Measurements from ENCODE around the gene CORO2B.

CORO2B gene

DNA sequence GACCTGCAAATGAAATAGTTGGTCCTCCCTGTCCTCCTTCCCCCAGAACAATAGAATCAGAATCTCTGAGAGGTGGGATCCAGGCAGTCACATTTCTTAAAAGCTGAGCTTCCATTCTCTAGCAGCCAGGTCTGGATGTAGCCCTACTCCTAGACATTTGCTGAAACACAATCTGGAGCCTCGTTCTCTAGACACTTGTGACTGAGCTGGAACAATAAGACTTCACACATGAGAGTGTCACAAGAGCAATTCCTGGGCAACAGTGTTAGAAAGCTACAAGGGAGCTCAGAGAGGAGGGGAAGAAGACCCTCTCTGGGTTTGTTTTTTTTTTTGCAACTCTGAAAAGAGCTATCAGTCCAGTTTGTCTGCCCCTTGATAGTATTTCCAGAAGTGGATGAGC lies 14.5 kb downstream of the CORO2B start:
- no peak for DNase-seq

DNA sequence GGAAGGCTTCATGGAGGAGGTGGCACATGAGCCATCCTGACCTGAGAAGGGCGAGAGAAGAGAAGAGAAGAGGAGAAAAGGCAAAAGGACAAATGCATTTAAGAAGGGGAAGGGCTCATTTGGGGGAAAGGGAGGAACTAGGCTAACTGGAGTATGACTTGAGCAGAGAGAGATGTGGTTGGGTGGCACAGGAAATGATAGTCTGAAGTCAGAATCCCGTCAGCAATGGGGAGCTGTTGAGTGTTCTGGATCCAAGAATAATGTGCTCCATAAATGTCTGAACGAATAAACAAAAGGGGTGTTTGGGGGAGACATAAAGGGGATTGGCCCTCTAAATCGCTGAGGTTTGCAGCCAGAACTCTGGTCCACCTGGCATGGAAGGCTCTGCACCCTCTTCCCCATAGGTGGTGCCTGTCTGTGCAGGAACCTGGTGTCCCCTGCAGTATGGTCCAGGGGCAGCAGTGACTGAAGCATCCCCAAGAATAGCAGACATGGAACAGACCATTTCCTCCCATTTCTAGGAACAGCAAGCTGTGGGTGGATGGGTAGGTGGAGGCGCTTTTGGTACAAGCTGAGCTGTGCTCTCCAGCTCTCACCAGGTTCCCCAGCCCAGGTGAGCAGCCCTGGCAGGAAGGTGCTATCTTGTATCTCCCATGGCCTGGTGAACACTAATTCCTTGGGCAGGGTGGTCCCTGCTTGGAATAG lies 15.2 kb downstream of the CORO2B start:
- no peak for DNase-seq

DNA sequence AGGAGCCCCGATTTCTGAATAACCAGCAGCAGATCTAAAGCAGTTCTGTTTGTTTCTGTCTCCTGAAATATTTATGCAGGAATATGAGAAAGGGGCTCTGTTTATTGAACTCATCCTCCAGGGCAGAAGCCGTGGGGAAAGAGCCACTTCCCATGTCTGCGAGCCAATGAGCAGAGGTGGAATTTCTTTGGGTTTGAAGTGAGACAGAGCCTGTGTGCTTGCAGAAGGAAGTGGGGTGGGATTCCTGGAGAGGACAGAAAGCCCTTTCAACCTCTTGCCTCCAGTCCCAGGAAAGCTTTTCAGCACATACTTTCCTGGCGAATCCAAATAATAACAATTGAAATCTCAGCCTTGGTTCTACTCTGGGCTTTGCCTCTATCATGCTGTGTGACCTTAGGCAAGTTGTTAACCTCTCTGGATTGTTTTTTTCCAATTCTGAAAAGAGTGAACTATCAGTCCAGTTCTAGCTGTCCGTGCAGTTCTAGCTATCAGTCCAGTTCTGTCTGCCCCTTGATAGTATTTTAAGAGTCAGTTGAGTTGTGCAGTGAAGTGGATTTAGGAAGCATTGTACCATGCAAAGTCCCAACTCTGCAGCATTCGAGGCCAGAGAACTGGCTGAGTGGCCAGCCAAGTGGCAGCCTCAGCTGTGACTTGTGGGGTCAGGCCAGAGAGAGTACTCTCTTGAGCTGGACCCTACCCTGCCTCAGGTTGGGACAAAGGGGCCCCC lies 15.9 kb downstream of the CORO2B start:
- no peak for DNase-seq

DNA sequence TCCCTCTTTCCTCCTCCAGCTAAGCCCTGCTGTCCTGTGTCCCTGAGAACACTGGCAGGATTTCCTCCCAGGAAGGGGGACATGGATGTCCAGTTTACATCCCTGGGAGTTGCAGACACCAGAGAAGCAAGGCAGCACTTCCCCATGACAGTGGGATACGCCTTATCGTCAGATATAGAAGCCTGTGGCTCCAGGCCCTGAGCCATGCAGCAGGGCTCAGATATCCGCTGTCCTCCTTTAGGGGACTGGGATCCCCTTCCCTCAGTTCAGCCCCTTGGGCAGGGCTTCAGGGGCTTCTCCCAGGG lies 16.4 kb downstream of the CORO2B start:
- no peak for DNase-seq

DNA sequence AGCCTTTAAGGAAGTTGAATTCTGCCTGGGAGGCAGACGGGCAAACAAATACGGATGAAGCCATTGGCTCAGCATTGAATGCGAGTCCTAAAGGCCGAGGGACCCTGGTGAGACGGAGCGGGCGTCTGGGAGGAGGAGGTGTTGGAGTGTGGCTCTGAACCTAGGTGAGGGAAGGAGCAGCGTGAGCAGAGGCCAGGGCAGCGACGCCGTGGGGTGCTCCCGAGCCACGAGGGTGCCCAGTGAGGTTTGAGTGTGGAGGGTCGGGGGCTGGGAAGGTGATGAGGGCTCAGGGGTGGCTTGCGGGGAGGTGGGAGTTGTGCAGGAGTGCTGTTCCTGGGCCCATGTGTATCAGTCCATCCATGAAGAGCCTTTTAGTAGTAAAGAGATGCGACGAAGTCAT lies 17.0 kb downstream of the CORO2B start:
- DNase-seq = no peak

DNA sequence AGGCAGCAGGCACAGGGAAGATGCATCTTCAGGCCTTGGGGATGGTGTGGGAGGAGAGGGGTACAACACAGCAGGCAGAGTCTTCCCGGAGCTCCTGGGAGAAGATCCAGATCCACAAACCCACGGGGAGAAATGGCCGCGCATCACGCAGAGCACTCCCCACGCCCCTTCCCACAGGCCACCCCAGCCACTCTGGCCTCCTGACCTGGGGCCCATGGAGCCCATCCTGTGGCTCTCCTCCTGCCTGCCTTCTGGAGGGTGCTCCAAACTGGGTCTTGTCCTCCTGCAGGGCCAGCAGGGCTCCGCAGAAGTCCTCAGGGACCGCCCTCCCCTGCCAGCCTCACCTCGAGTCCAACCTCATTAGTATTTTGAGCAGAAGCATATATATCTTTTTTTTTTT lies 17.9 kb downstream of the CORO2B start:
- DNase-seq = no peak

DNA sequence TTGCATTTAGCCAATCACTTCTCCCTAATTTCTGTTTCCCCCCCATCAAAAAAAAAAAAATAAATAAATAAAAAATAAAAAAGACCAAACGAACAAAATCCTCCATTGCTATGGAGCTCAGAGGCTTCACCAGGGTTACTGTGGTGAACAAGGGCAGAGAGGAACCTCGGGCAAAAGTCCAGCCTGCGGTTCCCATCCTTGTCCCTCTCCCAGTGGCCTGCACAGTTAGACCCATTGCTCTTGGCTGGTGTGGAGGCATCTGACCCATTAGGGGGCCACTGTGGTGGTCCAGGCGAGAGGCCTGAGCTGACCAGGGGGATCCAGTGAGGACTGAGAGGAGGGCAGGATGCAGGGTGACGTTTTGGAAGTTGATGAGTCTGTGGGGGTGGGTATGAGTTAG lies 18.8 kb downstream of the CORO2B start:
- DNase-seq = no peak

DNA sequence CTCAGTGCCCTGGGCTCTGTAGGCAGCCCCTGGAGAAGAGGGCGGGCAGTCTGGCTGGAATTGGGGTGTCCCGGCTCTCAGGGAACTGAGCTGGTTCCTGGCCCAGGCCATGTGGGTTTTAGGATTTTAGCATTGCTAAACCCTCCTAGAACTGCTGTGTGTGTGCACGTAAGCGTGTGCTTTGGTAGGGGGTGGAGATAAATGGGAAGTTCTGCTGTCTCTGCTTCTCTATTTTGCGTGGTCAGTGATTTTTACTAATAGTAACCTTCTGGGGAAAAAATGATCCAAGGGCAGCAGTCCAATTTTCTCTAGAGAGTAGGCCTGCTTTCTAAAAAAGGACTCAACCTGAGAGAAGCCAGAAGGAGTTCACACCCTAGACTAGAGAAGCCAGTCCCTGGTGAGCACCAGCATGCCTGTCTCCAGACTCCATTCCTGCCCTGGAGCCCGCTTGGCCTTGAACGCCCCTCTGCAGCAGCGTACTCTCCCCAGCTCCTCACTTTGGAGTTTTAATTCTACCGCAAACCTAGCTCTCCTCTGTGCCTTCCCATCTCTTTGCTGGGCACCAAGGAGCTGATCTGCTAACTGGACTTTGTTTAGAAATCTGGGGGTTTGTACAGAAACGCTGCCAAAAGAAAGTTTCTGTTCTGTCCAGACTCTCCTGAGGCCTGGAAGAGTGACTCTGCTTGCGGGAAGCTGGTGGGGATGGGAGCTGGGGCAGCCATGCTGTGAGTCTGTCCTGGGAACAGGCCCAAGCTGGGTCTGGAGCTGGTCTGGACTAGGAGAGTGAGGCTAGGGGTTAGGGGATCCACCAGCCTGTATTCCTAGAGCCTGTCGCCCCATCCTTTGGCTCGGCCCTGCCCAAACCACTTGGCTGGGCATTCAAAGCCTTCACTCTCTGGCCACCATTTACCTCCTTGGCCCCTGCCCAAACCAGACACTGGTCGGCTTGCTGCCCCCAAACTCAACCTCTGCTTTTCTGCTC lies 19.7 kb downstream of the CORO2B start:
- no peak for DNase-seq

DNA sequence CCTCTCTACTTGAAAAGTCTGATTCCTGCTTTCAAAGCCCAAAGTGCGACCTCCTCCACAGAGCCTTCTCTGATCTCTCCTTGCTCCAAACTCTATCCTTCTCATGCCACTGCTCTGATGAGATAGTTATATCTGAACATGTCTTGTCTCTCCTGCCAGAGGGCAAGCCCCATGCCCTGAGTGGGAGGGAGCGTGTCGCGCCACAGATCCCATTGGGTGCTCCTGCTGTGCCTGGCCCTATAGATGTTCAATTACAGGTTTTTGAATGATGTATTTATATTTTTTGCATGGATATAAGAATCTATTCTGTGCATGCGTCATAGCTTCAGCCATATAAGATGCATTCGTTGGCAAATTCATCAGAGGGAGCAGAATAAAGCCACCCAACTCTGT lies 20.4 kb downstream of the CORO2B start:
- DNase-seq = no peak

DNA sequence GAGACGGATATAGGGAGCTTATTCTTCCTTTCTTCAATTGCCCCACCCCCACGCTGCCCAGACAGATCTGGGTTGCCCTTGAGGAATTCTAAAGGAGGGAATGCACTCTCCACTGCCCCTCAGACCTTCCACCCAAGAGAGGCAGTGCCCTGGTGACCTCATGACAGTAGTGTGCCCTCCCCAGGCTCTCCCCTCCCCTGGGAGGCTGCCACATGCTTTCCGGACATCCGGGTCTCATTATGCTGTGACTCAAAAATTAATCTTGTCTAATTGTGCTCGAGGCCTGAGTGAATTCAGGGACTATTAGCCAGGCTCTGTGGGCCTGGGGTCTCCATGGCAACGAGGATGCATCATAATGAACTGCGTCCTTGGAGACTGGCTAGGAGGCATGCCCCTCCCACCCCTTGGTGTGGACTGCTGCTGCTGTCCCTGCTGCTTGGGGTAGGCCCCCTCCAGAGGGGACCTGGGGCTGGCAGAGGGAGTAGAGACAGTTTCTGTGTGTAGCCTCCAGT lies 20.8 kb downstream of the CORO2B start:
- DNase-seq = no peak

DNA sequence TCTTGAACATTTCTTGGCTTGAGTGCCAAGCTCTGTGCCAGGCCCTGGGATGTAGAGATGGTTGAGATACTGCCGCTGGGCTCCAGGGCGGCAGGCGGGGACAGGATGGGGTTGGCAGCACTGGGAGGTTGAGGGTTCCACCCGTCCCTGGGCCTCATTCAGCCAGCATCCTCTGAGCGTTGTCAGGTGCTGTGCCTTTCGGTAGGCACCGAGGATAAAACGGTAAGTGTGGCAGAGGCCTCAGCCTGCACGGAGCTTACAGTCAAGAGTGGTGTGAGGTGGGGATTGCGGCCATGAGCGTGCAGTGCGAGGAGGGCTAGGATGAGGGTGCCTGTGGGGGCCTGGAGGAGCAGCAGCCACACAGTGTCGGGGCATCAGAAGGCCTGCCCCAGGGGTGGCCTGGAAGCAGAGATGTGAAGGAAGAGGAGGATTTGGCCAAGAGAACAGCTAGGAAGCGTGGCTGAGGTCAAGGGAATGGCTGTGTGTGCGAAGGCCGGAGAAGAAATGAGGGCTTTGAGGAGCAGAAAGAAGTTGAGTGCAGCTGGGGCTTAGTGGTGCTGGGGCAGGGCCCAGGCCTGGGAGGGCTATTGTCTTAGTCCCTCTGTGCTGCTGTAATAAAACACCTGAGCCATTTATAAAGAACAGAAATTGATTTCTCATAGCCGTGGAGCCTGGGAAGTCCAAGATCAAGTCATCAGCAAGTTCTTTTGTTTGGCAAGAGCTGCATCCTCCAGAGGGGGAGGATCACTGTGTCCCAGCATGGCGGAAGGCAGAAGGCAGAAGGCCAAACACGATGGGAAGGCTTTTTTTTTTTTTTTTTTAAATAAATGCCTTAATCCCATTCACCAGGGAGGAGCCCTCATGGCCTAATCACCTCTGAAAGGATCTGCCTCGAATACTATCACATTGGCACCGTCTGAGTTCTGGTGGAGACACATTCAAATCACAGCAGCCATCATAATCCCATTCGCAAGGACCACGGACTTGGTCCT lies 22.7 kb downstream of the CORO2B start:
- no peak for DNase-seq

DNA sequence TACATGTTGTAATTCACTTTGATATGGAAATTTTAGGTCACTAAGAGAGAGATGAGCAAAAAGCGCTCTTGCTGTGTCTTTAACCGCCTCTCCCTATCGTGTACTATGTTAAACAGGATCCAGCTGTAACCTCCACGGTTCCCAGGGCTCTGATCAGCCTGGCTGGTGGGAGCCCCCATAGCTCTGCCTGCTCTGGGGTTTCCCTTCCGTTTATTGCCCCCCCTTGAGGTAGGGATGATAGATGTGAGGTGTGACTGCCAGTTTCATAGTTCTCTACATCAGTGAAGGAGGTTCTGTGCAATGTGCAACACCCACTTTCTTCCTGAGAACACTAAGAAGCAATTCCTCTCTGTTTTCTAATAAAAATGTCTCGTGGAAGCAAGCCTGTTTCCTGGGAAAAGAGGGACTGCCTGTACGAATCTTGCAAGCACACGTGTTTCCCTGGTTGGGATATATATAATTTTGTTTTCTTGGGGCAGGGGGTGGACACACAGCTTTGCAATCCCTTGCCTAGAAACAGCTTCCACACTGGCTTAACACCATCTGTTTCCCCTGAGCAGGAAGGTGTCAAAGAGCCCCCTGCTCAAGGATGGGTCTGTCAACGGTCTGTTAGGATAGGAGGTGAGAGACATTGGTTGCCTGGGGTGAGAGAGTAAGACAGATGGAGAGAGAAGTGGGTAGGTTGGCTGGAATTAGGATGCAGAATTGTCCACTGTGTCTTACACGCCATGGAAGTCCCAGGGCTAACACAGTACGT lies 23.8 kb downstream of the CORO2B start:
- DNase-seq = no peak

DNA sequence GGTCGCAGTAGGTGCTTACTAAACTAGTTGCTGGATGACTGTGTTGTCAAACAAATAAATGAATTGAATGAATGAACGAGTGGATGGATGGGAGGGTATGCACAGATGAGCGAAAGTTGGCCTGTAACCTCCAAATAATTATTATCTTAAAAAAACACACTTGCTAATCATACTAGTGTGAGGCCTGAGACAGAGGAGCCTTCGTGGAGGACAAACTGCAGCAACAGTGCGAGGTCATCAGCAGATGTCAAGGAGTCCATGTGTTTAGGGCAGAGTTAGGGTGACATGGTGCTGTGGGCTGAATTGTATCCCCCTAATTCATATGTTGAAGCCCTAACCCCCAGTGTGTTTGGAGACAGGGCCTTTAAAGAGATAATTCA lies 24.4 kb downstream of the CORO2B start:
- no peak for DNase-seq

DNA sequence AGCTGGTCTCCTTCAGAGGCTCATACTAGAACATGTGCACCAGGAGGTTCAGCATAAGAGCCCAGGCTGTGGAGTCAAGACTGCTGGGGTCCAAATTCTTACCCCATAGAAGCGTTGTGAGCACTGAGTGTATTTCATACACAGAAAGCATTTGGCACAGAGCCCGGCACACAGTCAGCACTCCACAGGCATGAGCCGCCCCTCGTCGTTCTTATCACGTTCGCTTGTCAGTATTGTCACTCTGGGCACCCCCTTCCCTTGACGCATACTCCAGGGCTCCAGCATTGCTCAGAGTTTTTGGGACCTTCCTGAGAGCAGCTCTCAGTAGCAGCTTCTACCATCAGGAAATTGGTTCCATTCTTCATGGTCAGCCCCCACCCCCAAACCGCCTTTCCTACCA lies 25.2 kb downstream of the CORO2B start:
- no peak for DNase-seq

DNA sequence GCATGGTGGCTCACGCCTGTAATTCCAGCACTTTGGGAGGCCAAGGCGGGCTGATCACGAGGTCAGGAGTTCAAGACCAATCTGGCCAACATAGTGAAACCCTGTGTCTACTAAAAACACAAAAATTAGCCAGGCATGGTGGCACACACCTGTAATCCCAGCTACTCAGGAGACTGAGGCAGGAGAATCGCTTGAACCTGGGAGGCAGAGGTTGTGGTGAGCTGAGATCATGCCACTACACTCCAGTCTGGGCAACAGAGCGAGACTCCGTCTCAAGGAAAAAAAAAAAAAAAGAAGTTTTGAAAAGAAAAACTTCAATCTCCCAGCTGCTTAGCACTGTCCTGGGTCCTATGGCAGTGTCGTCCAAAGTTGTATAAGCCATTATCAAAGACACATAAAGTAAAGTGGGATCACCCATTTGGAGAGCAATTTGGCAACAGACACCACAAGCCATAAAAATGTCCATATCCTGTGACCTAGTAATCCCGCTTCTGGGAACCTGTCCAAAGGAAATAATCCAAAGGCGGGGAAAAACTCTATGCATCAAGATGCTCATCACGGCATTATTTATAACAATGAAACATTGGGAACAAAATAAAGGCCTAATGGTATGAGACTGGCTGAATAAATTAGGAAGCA lies 26.2 kb downstream of the CORO2B start:
- peak in 1 of 2 experiments; percentile 35 for DNase-seq

DNA sequence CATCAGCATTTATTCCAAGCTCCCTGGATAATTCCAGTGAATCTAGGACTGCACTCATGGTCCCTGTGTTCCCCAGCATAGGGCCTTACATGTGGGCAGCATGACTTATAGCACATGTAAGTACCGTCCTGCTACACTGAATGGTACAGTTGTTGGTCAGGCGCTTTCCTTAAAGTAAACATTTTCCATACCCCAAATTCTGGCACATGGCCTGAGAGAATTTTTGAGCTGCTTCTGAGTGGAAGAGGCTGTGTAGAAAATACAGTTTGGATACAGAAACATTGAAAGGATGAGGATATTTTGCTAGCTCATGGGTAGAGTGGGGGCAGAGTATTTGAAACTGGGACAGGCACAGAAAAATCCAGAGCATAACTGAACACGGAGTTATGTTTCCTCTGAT lies 27.6 kb downstream of the CORO2B start:
- DNase-seq = no peak

DNA sequence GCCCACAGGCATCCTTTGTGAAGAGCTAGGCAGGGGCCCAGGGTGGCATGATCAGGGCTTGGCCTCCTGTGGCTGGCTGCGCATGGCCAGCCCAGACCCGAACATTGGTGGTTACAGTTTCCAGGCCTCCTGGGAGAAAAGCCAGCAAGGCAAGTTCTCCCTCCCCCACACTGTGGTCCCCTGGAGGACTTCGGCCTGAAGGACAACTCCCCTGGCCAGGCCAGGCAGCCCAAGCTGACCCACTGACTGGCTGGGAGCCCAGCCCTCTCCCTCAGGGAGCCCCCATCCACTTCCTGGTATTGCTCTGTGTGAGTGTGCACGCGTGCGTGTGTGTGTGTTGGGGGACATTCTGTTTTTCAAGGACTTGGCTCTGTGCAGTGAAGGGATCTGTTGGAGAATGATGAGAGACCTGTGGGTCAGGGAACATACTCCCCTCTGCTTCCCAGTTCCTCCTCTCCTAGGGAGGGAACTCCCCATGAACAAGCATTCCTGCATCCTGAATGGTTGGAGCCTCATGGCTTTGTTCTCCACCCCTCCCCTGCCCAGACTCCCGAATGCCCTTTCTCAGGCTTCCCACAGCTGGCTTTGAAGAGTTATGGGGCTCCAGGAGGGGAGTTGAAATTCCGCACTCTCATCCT lies 29.5 kb downstream of the CORO2B start:
- DNase-seq = no peak

DNA sequence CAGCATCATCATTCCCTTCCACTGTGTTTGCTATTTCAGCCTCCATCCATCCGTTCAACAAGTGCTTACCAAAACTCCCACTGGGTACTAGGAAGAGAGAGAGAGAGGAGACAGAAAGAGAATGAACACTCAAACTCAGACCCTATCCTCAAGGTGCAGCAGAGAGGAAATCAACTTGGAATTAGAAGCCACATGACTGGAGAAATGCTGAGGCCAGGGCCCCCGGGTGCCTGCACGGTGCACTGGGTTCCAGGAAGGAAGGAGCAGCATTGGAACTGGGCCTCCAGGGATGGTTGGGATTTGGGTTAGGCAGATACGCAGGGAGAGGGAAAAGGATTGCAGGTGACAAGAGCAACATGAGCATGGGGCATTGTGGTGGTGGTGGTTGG lies 30.0 kb downstream of the CORO2B start:
- DNase-seq = no peak

DNA sequence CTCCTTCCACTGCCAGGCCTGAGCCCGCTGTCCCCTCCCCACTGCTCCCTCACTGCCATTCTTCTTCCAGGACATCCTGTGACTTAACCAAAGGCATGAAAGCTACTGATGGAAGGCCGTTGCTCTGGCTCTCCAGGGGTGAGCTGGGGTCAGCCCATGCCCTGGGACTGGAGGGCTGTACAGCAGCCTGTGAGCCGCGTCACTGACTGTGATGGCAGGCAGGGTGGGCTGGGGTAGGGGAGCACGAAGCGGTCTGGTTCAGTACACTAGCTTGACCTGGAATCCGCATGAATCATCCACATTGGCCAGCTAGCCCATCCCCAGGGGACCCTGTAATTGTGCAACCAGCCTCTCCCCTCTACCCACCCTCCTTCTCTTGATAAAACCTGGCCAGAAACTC lies 30.8 kb downstream of the CORO2B start:
- no peak for DNase-seq

DNA sequence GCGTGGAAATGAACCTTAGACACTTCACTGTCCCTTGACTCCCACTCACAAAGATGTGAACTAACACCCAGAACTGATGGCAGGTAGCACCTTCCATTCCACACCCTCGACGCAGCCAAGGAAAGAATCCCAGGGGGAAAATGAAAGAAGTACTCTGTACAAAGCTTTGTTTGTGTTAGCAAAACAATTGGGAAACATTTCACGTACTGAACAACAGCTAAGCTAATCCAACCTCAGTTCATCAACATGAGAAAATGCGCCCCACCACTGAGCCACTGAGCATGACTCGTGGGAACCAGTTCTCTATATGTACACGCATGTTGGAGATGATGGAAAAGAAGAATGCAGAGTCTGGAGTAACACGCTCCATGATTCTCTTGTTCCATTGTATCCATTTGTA lies 32.0 kb downstream of the CORO2B start:
- DNase-seq = no peak

DNA sequence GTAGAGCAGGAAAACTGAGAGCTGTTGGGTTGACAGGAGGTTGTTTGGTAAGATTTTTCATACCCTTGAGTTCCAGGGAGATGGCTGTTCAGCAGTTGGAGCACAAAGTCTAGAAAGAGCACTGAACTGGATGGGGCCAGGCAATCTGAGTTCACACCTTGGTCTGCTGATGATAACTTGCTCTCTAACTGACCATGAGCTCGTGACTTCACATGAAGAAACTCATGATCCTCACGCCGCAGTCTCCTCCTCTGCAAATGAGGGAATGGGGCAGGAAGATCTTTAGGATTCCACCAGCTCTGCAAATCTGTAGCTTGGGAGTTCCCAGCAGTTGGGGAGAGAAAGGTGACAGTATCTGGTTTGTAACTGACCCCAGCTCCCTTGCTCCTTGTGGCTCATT lies 33.7 kb downstream of the CORO2B start:
- no peak for DNase-seq
